H1 (cell line): ENCODE results near the gene HIVEP3. TPM values are rescaled to one million over a fixed set of nuclear protein-coding genes. Genes with fewer than 3 reads are reported as not detected.

Experiments used
- CTCF ChIA-PET: fragments of 300-600 bp; sonication (Branson Sonifier 250); formaldehyde crosslinking; loops from one replicate; lab custom pipeline; 2021; ENCODE audit not compliant: partially characterized antibody; lab: Charles Lee
- POLR2A ChIA-PET: fragments of 300-600 bp; sonication (Branson Sonifier 250); formaldehyde crosslinking; loops from one replicate; lab custom pipeline; 2021; ENCODE audit warnings: inconsistent platforms; ENCODE audit not compliant: partially characterized antibody; lab: Charles Lee
- DNase-seq, 2 experiments: peaks; one replicate each; pipeline versions ENCODE4 v3.0.0 to v3.0.0-alpha.2; 2010 to 2022; ENCODE audit warnings: low spot score in 2 of 2, low read depth in 1 of 2, mixed read lengths in 1 of 2
- FAIRE-seq: peaks from 2 replicates; lab custom pipeline; 2011; peaks lifted over from hg19 to GRCh38; lab: Jason Lieb, UNC
- H2AFZ ChIP-seq: 2 replicates; pipeline ENCODE4 v1.8.1; 2012; ENCODE audit warnings: low read length, inconsistent platforms
- H2AK5ac ChIP-seq: 2 replicates; pipeline ENCODE4 v1.6.1; 2013; ENCODE audit warnings: low read depth, low read length
- H2BK120ac ChIP-seq: replicated peaks from 2 replicates; pipeline ENCODE3; 2013; ENCODE audit warnings: low read depth, low read length, inconsistent platforms
- H2BK12ac ChIP-seq: 2 replicates; pipeline ENCODE4 v1.6.1; 2013; ENCODE audit warnings: low read depth, low read length
- H2BK15ac ChIP-seq: 2 replicates; pipeline ENCODE4 v1.6.1; 2013; ENCODE audit warnings: low read length
- H2BK20ac ChIP-seq: 2 replicates; pipeline ENCODE4 v1.6.1; 2013; ENCODE audit warnings: low read length
- H2BK5ac ChIP-seq: 2 replicates; pipeline ENCODE4 v1.6.1; 2013; ENCODE audit warnings: low read depth, low read length
- H3K14ac ChIP-seq: 2 replicates; pipeline ENCODE4 v1.6.1; 2013; ENCODE audit warnings: inconsistent platforms; ENCODE audit not compliant: insufficient read length
- H3K18ac ChIP-seq: 2 replicates; pipeline ENCODE4 v1.6.1; 2013; ENCODE audit warnings: low read length; ENCODE audit errors: extremely low read depth
- H3K23ac ChIP-seq: 2 replicates; pipeline ENCODE4 v1.6.1; 2013; ENCODE audit warnings: inconsistent platforms; ENCODE audit not compliant: insufficient read length
- H3K23me2 ChIP-seq: 2 replicates; pipeline ENCODE4 v1.6.1; 2013; ENCODE audit warnings: low read depth, low read length
- H3K27ac ChIP-seq: 2 replicates; pipeline ENCODE4 v1.6.1; 2011; ENCODE audit warnings: low read depth, low read length, inconsistent platforms
- H3K27me3 ChIP-seq, 4 experiments: replicated peaks in 1 of 4; 1 replicate in 1 of 4; 2 replicates in 3 of 4; pipeline versions ENCODE4 v1.6.1 to v1.8.1; 2011 to 2013; ENCODE audit warnings: low read length in 3 of 4, mild to moderate bottlenecking in 3 of 4, inconsistent platforms in 2 of 4, mixed read lengths in 2 of 4, moderate library complexity in 1 of 4; ENCODE audit not compliant: control insufficient read depth in 3 of 4, insufficient read depth in 3 of 4; ENCODE audit errors: extremely low read depth in 1 of 4
- H3K36me3 ChIP-seq, 4 experiments: 2 replicates each; pipeline versions ENCODE4 v1.6.1 to v1.8.1; 2011 to 2013; ENCODE audit warnings: mild to moderate bottlenecking in 4 of 4, low read length in 3 of 4, moderate library complexity in 2 of 4, control low read depth in 1 of 4, inconsistent platforms in 1 of 4; ENCODE audit not compliant: insufficient read depth in 4 of 4, control insufficient read depth in 2 of 4
- H3K4ac ChIP-seq: replicated peaks from 2 replicates; pipeline ENCODE3; 2013; ENCODE audit warnings: low read length, low read depth, mixed read lengths, inconsistent platforms; ENCODE audit not compliant: insufficient read length
- H3K4me1 ChIP-seq, 4 experiments: replicated peaks in 1 of 4; 1 replicate in 1 of 4; 2 replicates in 3 of 4; pipeline versions ENCODE4 v1.6.1 to v1.8.1; 2011 to 2013; ENCODE audit warnings: low read length in 3 of 4, inconsistent platforms in 2 of 4, mixed read lengths in 1 of 4; ENCODE audit not compliant: insufficient read depth in 4 of 4, control insufficient read depth in 3 of 4
- H3K4me2 ChIP-seq, 2 experiments: 2 replicates each; pipeline versions ENCODE4 v1.6.1 to v1.8.1; 2011 to 2013; ENCODE audit warnings: low read depth in 2 of 2, low read length in 2 of 2, control low read depth in 1 of 2, inconsistent platforms in 1 of 2, mild to moderate bottlenecking in 1 of 2; ENCODE audit not compliant: insufficient read depth in 1 of 2
- H3K4me3 ChIP-seq, 4 experiments: fragments of 200-600, 300-600 bp in 1 of 4; sonication (generic), shearing (Covaris generic), sonication (Bioruptor Twin) in 1 of 4; 2 replicates each; pipeline versions ENCODE4 v1.5.1 to v1.8.1; 2011 to 2016; ENCODE audit warnings: low read length in 4 of 4, low read depth in 3 of 4, control low read depth in 2 of 4, inconsistent platforms in 2 of 4, mild to moderate bottlenecking in 2 of 4, mixed read lengths in 1 of 4, moderate library complexity in 1 of 4; ENCODE audit not compliant: insufficient read depth in 2 of 4; ENCODE audit errors: extremely low read depth in 1 of 4
- H3K56ac ChIP-seq: replicated peaks from 2 replicates; pipeline ENCODE3; 2013; ENCODE audit warnings: low read depth, mild to moderate bottlenecking, mixed read lengths, low read length, inconsistent platforms; ENCODE audit not compliant: insufficient read length
- H3K79me1 ChIP-seq: 2 replicates; pipeline ENCODE4 v1.6.1; 2013; ENCODE audit warnings: low read depth, low read length, control low read depth
- H3K79me2 ChIP-seq, 2 experiments: 2 replicates each; pipeline versions ENCODE4 v1.6.1 to v1.8.1; 2012 to 2013; ENCODE audit warnings: low read length in 2 of 2, mild to moderate bottlenecking in 2 of 2, inconsistent platforms in 1 of 2; ENCODE audit not compliant: insufficient read depth in 2 of 2, control insufficient read depth in 1 of 2
- H3K9ac ChIP-seq, 4 experiments: replicated peaks in 1 of 4; 1 replicate in 1 of 4; 2 replicates in 3 of 4; pipeline versions ENCODE4 v1.6.1 to v1.8.1; 2011 to 2013; ENCODE audit warnings: low read depth in 3 of 4, low read length in 3 of 4, control low read depth in 2 of 4, mild to moderate bottlenecking in 2 of 4, moderate library complexity in 2 of 4, inconsistent platforms in 1 of 4; ENCODE audit errors: extremely low read depth in 1 of 4
- H3K9me3 ChIP-seq, 2 experiments: 2 replicates each; pipeline versions ENCODE4 v1.6.1 to v1.8.1; 2012 to 2013; ENCODE audit warnings: mild to moderate bottlenecking in 2 of 2, moderate library complexity in 2 of 2, control low read depth in 1 of 2, inconsistent platforms in 1 of 2, low read depth in 1 of 2, low read length in 1 of 2, mixed read lengths in 1 of 2; ENCODE audit not compliant: insufficient read depth in 2 of 2
- H4K20me1 ChIP-seq, 2 experiments: replicated peaks in 1 of 2; 2 replicates each; pipeline versions ENCODE3 to v1.8.1; 2011 to 2013; ENCODE audit warnings: inconsistent platforms in 2 of 2, low read length in 2 of 2, mild to moderate bottlenecking in 1 of 2; ENCODE audit not compliant: insufficient read depth in 2 of 2, control insufficient read depth in 1 of 2
- H4K5ac ChIP-seq: 2 replicates; pipeline ENCODE4 v1.6.1; 2013; ENCODE audit warnings: low read length, low read depth, mixed read lengths, inconsistent platforms; ENCODE audit not compliant: insufficient read length
- H4K8ac ChIP-seq: 2 replicates; pipeline ENCODE4 v1.8.0; 2013; ENCODE audit warnings: mild to moderate bottlenecking, moderate library complexity, low read length, inconsistent platforms; ENCODE audit not compliant: insufficient read depth; ENCODE audit errors: extremely low read depth
- H4K91ac ChIP-seq: replicated peaks from 2 replicates; pipeline ENCODE3; 2013; ENCODE audit warnings: low read length, mixed read lengths, inconsistent platforms; ENCODE audit not compliant: insufficient read length
- RBBP5 ChIP-seq: IDR thresholded peaks from 2 replicates; pipeline ENCODE4 v1.7.1; 2012; ENCODE audit warnings: low read depth, mild to moderate bottlenecking, inconsistent platforms, low read length, moderate library complexity, borderline replicate concordance
- RNF2 ChIP-seq: fragments of 200-900, 300-1000 bp; sonication (generic); IDR thresholded peaks from 2 replicates; pipeline ENCODE4 v1.7.1; 2016; ENCODE audit warnings: borderline replicate concordance, low read depth, mild to moderate bottlenecking, antibody characterized with exemption, low read length; ENCODE audit not compliant: poor library complexity, severe bottlenecking; ENCODE audit errors: missing control alignments
- SUZ12 ChIP-seq: fragments of 200-600 bp; sonication (generic); IDR thresholded peaks from 2 replicates; pipeline ENCODE4 v1.6.1; 2012; ENCODE audit warnings: mild to moderate bottlenecking, inconsistent platforms, low read length, moderate library complexity, mixed read lengths
- WGBS, 2 experiments: shearing (Covaris generic) in 1 of 2; methylation state at CpG; one replicate each; pipeline versions ENCODE4 v1.1.6 to v1.1.7; 2013 to 2015; ENCODE audit warnings: low lambda C conversion rate in 2 of 2, mixed read lengths in 2 of 2, inconsistent platforms in 1 of 2, low coverage in 1 of 2, missing lambda C conversion rate in 1 of 2; ENCODE audit not compliant: insufficient replicate concordance in 2 of 2, insufficient coverage in 1 of 2, insufficient read length in 1 of 2; ENCODE audit errors: extremely low coverage in 1 of 2, missing lambda C conversion rate in 1 of 2; 5-methylcytosine and 5-hydroxymethylcytosine counted together
- polyA plus RNA-seq, 7 experiments: library from polyadenylated mRNA; depleted of rRNA in 3 of 7; stranded (reverse) in 5 of 7; unstranded in 2 of 7; fragments of >200 nt in 5 of 7; fragments of 200-250 nt in 2 of 7; gene quantifications; 1 replicate in 5 of 7; 2 replicates in 1 of 7; 4 replicates in 1 of 7; pipeline versions ENCODE4 v1.2.1 to v1.2.3, GENCODE V29; 2011 to 2013; ENCODE audit warnings: missing spikeins in 2 of 7, mixed read lengths in 2 of 7
- total RNA-seq: library from RNA; stranded (reverse); fragmentation: NEBNext Ultra II Directional; extraction: Animal tissue kit (Norgen Biotek cat#: 25700); gene quantifications from 2 replicates; pipeline ENCODE4 v1.2.1, GENCODE V29; 2021

Gene HIVEP3
- total and polyA plus RNA-seq, 2 of the 8 experiments (the other 6 are each of a cell fraction or from before 2014, with no cell fraction given): 0.24 to 0.69 TPM

- 84% methylated on average over 11 of the region's 11 CpGs; no CpG with 5 or more reads in 1 of the 2 experiments for WGBS, 2 experiments
- H2AK5ac ChIP-seq: no peak overlapping the region
- FAIRE-seq (no peak), DNase-seq (no peak)
- H2BK15ac ChIP-seq: peak overlapping the region; percentile 61; the same call in 1 of the 2 replicates
- no peak overlapping the region for H3K4me2 ChIP-seq
- no peak overlapping the region for H3K4ac ChIP-seq
- H2BK12ac ChIP-seq: 0 out of 2 replicates have a peak overlapping the region, but pooled peaks have one; percentile 23
- H3K23ac ChIP-seq: no peak overlapping the region
- no peak overlapping the region for H2BK5ac ChIP-seq
- no peaks in the 10 kb centered on the region for H3K27me3 ChIP-seq
- H3K23me2 ChIP-seq: no peaks in the 10 kb centered on the region
- H2AFZ ChIP-seq: no peak overlapping the region
- no peaks in the 10 kb centered on the region for H3K36me3 ChIP-seq
- H3K4me3 ChIP-seq: no peak overlapping the region
- CTCF ChIA-PET: interaction anchor here (0.5 to 12.5 kb wide), 17 partner anchors 8 to 210 kb away, joined by 3 to 141 read pairs (median 5); partner anchors contain the start of gene EDN2
- H3K4me1 ChIP-seq: peaks cover 0 to 5% (median 4%) of the 10 kb centered on the region in 4 experiments; a peak in 2 of 7 replicates
- no peaks in the 10 kb centered on the region for H4K20me1 ChIP-seq
- H3K79me1 ChIP-seq: no peaks in the 10 kb centered on the region
- no peak overlapping the region; the same call in 1 of the 2 replicates for H3K18ac ChIP-seq
- H4K5ac ChIP-seq: no peak overlapping the region
- no peaks in the 10 kb centered on the region for H3K9me3 ChIP-seq
- no peak overlapping the region for H2BK20ac ChIP-seq
- TF ChIP-seq SUZ12 (no peak), RNF2 (no peak), RBBP5 (no peak)
- POLR2A ChIA-PET: interaction anchor here (1.2 to 2.3 kb wide), 2 partner anchors 9 to 23 kb away, joined by 3 to 5 read pairs; no protein-coding TSS in a partner anchor
- no peak overlapping the region for H2BK120ac ChIP-seq
- H3K79me2 ChIP-seq: no peaks in the 10 kb centered on the region
- no peak overlapping the region for H3K14ac ChIP-seq
- H3K9ac ChIP-seq: no peak overlapping the region
- H4K8ac ChIP-seq: no peak overlapping the region
- H4K91ac ChIP-seq: peak overlapping the region; percentile 40
- no peak overlapping the region for H3K27ac ChIP-seq
- no peak overlapping the region for H3K56ac ChIP-seq
These were observed 441.8 kb downstream of the HIVEP3 start for GRCh38 chr1:41476807-41477361.
